HG02610 (cell line): ENCODE measurements around the gene BDNF.
"Not testable (repeated sequence)": the region's sequence is repeated elsewhere in the genome, so short reads cannot be mapped to it uniquely, and the experiment has no call there.

Source experiments
- ATAC-seq: cut with Tn5 transposase; IDR thresholded peaks from one replicate; pipeline ENCODE4 v1.9.1; 2021; ENCODE audit warnings: mild to moderate bottlenecking, moderate library complexity; ENCODE audit not compliant: unreplicated experiment

The BDNF gene

GRCh38 chr11:27629023-27629422 lies 71.2 kb downstream of the BDNF start:
- not testable (repeated sequence) for ATAC-seq

- ATAC-seq, result no peak
Measured at GRCh38 chr11:27627979-27628378, 72.3 kb downstream of the BDNF start.

- no peak for ATAC-seq
Measured at GRCh38 chr11:27626938-27627586, 73.2 kb downstream of the BDNF start.

- no peak for ATAC-seq
Measured at GRCh38 chr11:27626269-27626937, 73.9 kb downstream of the BDNF start.

GRCh38 chr11:27625347-27625912 lies 74.8 kb downstream of the BDNF start:
- no peak for ATAC-seq

- no peak for ATAC-seq
Measured at GRCh38 chr11:27623945-27624523, 76.2 kb downstream of the BDNF start.

GRCh38 chr11:27622541-27623300 lies 77.5 kb downstream of the BDNF start:
- no peak for ATAC-seq

GRCh38 chr11:27621405-27622161 lies 78.7 kb downstream of the BDNF start:
- no peak for ATAC-seq

GRCh38 chr11:27619763-27620335 lies 80.4 kb downstream of the BDNF start:
- ATAC-seq, result no peak

GRCh38 chr11:27619039-27619574 lies 81.1 kb downstream of the BDNF start:
- no peak for ATAC-seq

- ATAC-seq, result no peak
Measured at GRCh38 chr11:27618281-27618915, 81.9 kb downstream of the BDNF start.

- ATAC-seq, result no peak
Measured at GRCh38 chr11:27616711-27617110, 83.5 kb downstream of the BDNF start.

- no peak for ATAC-seq
Measured at GRCh38 chr11:27615833-27616232, 84.4 kb downstream of the BDNF start.

GRCh38 chr11:27614092-27614491 lies 86.2 kb downstream of the BDNF start:
- ATAC-seq, result no peak

GRCh38 chr11:27612932-27613880 lies 87.0 kb downstream of the BDNF start:
- no peak for ATAC-seq

GRCh38 chr11:27611947-27612455 lies 88.3 kb downstream of the BDNF start:
- ATAC-seq, result no peak

GRCh38 chr11:27611390-27611789 lies 88.9 kb downstream of the BDNF start:
- ATAC-seq, result no peak

GRCh38 chr11:27610946-27611345 lies 89.3 kb downstream of the BDNF start:
- no peak for ATAC-seq
